A172 (cell line): ENCODE data around the gene POLR2I. TPM values are rescaled to one million over a fixed set of nuclear protein-coding genes. Genes with fewer than 3 reads are reported as not detected.

ENCODE experiments used
- total RNA-seq: library from RNA; depleted of rRNA; stranded (reverse); fragments of >200 nt; shearing (Covaris generic); gene quantifications from 2 replicates; pipeline ENCODE4 v1.2.3, GENCODE V29; 2014; rRNA removed

The POLR2I gene
- total RNA-seq, 1 experiment from 2014 or later: 132 TPM

Other genes starting within 250 kb of the POLR2I start
- gene APLP1, start 246.3 kb downstream of the POLR2I start, total RNA-seq: 39.8 and 52.5 TPM in 2 replicates
- 1.7 and 2.3 TPM in 2 replicates for gene NFKBID, start 214.3 kb downstream of the POLR2I start, total RNA-seq
- gene HCST, start 212.3 kb downstream of the POLR2I start, total RNA-seq: 0.69 TPM in 1 of 2 replicates, not detected in the other
- gene TYROBP, start 206.6 kb downstream of the POLR2I start, total RNA-seq: not detected in 2 replicates
- 4.6 and 8.2 TPM in 2 replicates for gene LRFN3, start 178.5 kb downstream of the POLR2I start, total RNA-seq
- 20.4 and 24.6 TPM in 2 replicates for gene SDHAF1, start 119.7 kb downstream of the POLR2I start, total RNA-seq
- 0.12 and 0.29 TPM in 2 replicates for gene SYNE4, start 106.1 kb downstream of the POLR2I start, total RNA-seq
- 38.3 and 43.4 TPM in 2 replicates for gene ALKBH6, start 100.7 kb downstream of the POLR2I start, total RNA-seq
- gene CLIP3, start 82.0 kb downstream of the POLR2I start, total RNA-seq: 5.7 and 6.7 TPM in 2 replicates
- 7.3 and 13.6 TPM in 2 replicates for gene THAP8, start 60.6 kb downstream of the POLR2I start, total RNA-seq
- gene WDR62, start 60.0 kb downstream of the POLR2I start, total RNA-seq: 19.5 and 24.5 TPM in 2 replicates
- gene OVOL3, start 3.7 kb downstream of the POLR2I start, total RNA-seq: not detected in 2 replicates
- gene TBCB, start 593 bp upstream of the POLR2I start, total RNA-seq: 334 and 417 TPM in 2 replicates
- gene CAPNS1, start 25.2 kb upstream of the POLR2I start, total RNA-seq: 416 and 483 TPM in 2 replicates
- gene COX7A1, start 37.6 kb upstream of the POLR2I start, total RNA-seq: not detected in 2 replicates
- gene ZNF565, start 99.8 kb upstream of the POLR2I start, total RNA-seq: 3.4 and 4.2 TPM in 2 replicates
- 107 and 136 TPM in 2 replicates for gene ZNF146, start 100.2 kb upstream of the POLR2I start, total RNA-seq